Fibroblast of gingiva (primary cell): Measurements from ENCODE around the gene ABCA3.
"Not testable (repeated sequence)": the region's sequence is repeated elsewhere in the genome, so short reads cannot be mapped to it uniquely, and the experiment has no call there.

Experiments
- DNase-seq: peaks from one replicate; pipeline ENCODE4 v3.0.0-alpha.2; 2011; ENCODE audit warnings: low read depth

The ABCA3 gene

GRCh38 chr16:2252806-2253148, 87.8 kb downstream of the ABCA3 start:
- DNase-seq: no peak

- DNase-seq: peak; percentile 96
Measured at GRCh38 chr16:2251296-2252111, 89.0 kb downstream of the ABCA3 start, which contains the start of gene ECI1. TSS of gene ECI1 (minus strand) at chr16:2251587. CDS start at chr16:2251566, 21 bp downstream.

DNA sequence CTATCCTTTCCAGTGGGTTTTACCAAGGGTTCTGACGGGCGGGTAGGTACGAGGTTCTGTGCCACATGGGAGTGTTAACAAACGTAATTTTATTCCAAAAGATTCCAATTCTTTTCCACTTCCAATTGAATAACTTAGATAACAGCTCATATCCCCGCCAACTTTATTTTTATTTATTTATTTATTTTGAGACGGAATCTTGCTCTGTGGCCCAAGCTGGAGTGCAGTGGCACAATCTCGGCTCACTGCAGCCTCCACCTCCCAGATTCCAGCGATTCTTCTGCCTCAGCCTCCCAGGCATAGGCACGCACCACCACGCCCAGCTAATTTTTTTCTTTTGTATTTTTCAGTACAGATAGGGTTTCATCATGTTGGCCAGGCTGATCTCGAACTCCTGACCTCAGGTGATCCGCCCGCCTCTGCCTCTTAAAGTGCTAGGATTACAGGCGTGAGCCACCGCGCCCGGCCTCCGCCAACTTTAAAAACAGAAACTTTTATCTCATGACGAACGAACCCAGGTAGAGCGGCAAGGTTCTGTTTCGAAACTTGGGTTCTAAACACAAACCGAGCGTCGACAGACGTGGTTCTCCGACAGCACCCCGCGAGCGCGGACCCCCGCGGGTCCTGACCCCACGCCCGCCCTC, 89.8 kb downstream of the ABCA3 start:
- no peak for DNase-seq

DNA sequence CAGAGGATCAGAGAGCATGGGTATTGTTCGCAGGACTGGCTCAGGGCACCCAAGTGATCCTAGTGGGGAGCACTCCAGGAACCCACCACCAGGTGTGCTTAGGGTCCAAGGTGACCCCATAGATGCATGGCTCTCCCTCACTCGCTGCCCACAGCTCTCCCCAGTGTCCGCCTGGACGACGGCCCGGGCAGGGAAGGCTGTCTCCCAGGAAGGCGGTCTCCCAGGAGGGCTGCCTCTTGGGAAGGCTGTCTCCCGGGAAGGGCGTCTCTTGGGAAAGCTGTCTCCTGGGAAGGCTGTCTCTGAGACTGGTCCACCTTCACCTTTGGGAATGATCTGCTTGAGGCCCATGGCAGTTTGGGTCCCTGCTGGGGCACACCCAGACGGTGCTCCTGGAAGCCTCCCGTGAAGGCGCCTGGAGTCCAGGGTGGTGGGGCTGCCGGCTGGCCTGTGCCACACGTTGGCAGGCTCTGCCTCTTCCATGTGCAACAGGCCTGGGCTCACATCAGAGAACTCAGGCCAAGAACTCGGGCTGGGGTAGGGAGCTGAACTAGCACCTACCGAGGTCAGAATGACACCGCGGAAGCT, 94.1 kb downstream of the ABCA3 start:
- DNase-seq: no peak

- no peak for DNase-seq
Measured at GRCh38 chr16:2244926-2245795, 95.4 kb downstream of the ABCA3 start.

- DNase-seq: no peak
Measured at GRCh38 chr16:2244301-2244700, 96.2 kb downstream of the ABCA3 start.

DNA sequence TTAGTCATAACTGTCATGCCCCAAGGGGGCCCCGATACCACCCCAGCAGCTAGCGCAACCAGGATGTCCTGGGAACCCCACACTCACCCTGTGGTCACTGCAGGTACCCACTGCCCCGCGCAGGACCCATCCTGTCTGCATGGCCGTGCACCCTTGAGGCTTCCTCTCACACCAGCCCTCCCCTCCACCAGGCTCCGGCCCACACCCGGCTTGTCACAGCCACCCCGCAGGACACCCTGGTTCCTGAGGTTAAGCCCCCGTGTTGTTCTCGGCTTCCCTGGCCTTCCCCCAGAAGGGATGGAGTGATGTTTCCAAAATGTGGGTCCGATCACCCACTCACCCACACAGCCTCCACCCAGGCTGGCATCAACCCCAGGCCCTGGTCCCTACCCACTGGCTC, 96.7 kb downstream of the ABCA3 start:
- DNase-seq: no peak

DNA sequence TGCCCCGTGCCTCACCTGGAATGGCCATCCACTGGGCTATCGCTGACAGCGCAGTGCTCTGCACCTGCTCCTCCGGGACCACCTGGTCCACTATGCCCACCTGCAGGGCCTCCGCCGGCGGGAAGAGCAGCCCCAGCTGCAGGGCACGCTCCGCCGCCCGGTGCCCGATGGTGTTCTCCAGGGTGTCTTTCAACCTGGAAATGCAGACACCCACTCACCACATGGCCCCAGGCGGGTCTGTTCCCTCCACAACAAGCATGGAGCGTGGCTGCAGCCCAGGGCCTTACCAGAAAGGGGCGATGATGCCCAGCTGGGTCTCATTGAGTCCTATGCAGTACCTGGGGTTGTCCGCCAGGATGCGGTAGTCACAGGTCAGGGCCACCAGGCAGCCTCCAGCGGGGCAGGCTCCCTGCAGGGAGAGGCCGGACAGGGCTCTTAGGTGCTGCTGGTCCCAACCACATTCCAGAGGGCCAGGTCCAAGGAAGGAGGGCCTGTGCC, 97.4 kb downstream of the ABCA3 start:
- DNase-seq: no peak

- no peak for DNase-seq
Measured at GRCh38 chr16:2242598-2242997, 97.9 kb downstream of the ABCA3 start.

DNA sequence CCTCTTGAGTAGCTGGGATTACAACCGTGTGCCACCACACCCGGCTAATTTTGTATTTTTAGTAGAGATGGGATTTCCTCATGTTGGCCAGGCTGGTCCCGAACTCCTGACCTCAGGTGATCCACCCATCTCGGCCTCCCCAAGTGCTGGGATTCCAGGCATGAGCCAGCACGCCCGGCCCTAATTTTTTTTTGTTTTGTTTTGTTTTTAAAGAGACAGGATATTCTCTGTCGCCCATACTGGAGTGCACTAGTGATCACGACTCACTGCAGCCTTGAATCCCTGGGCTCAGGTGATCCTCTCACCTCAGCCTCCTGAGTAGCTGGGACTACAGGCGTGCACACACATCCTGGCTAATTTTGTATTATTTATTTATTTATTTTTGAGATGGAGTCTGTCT, 100.2 kb downstream of the ABCA3 start:
- DNase-seq: not testable (repeated sequence)

DNA sequence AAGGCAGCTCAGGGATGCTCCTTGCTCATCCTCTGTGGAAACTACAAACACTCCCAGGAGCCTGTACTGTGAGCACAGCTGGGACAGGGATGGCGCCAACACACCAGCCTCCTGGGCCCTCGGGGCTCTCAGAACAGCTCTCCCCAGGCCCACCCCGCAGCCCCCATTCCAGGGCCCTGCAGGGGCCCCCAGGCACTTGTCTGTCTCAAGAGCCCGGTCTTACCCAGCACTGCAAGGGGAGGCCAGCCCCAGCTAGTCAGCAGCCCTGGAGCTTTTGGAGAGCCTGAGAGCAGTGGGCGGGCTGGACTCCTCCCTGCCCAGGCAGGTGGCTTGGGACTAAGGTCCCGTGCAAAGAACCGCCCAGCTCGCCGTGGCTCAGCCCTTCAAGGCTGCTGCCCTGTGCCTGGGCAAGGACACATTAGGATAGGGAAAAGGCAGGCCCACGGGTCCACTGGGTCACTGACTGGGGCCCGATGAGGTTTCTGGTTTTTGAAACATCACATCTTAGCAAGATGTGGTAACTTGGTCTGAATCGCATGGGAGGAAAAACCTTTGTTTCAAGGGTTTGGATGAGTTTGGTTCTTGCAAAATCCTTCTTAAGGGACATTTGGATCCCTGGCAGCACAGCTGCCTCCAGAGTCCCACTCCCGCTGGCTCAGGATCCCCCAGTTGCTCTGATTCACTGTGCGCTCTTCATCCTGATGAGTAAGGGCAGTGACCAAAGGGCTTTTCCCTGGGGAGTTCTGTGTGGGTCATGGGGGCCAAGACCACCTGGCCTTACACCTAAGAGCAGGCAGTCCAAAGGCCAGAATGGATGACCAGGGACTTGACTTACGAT, 101.5 kb downstream of the ABCA3 start:
- peak; percentile 26 for DNase-seq

- DNase-seq: no peak
Measured at GRCh38 chr16:2238150-2238837, 102.2 kb downstream of the ABCA3 start.

DNA sequence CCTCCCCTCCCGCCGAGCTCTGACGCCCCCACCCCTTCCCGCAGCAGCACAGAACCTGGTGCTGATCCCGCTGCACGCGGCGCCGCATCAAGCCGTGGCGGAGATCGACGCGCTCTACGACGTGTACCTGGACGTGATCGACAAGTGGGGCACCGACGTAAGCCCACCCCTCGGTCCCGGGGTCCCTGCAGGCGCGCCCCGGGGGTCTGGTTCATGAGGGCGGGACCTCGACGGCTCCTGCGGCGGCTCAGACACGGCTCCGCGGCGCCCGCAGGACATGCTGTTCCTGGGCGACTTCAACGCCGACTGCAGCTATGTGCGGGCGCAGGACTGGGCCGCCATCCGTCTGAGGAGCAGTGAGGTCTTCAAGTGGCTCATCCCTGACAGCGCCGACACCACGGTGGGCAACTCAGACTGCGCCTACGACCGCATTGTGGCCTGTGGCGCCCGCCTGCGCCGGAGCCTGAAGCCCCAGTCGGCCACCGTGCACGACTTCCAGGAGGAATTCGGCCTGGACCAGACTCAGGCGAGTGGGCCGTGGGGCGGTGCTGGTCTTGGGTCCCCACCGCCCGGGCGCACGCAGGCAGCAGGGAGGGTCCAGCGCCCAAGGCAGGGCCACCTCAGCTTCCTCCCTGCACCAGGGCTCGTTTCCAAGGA, 102.9 kb downstream of the ABCA3 start:
- no peak for DNase-seq

- DNase-seq: no peak
Measured at GRCh38 chr16:2237102-2237482, 103.4 kb downstream of the ABCA3 start.

- DNase-seq: peak; percentile 14
Measured at GRCh38 chr16:2236337-2237101, 104.0 kb downstream of the ABCA3 start, which contains the start of gene DNASE1L2. TSS of gene DNASE1L2 (plus strand) at chr16:2236444. CDS start at chr16:2236817, 373 bp downstream.

- DNase-seq: no peak
Measured at GRCh38 chr16:2235695-2236336, 104.7 kb downstream of the ABCA3 start.

- DNase-seq: no peak
Measured at GRCh38 chr16:2235234-2235651, 105.3 kb downstream of the ABCA3 start.

- no peak for DNase-seq
Measured at GRCh38 chr16:2234813-2235170, 105.7 kb downstream of the ABCA3 start.
